Pancreas (tissue), 10 donors: ENCODE measurements around the gene SRGAP2C. TPM values are rescaled to one million over a fixed set of nuclear protein-coding genes. Genes with fewer than 3 reads are reported as not detected.
"Not testable (repeated sequence)": the region's sequence is repeated elsewhere in the genome, so short reads cannot be mapped to it uniquely, and the experiment has no call there.

Experiments used
- ATAC-seq, 4 donors: fragments of 200-7000 bp; cut with Tn5 transposase; one replicate each; pipeline versions ENCODE4 v1.8.0 to v1.9.1; 2020; ENCODE audit warnings: mild to moderate bottlenecking in 4 of 4, moderate library complexity in 4 of 4
- DNase-seq, 6 donors: peaks; one replicate each; pipeline ENCODE4 v3.0.0-alpha.2; 2020
- FAIRE-seq: peaks from 2 replicates; lab custom pipeline; 2012; peaks lifted over from hg19 to GRCh38; lab: Jason Lieb, UNC
- H3K27ac ChIP-seq, 4 donors: fragments of 200-600 bp; sonication (generic); 1 replicate in 3 of 4; 2 replicates in 1 of 4; pipeline versions ENCODE4 v1.5.0 to v1.8.0; 2020
- H3K27me3 ChIP-seq, 4 donors: fragments of 200-600 bp; one replicate each; pipeline ENCODE4 v1.8.0; 2021
- H3K36me3 ChIP-seq, 3 donors: fragments of 200-600 bp; sonication (generic) in 1 of 3; one replicate each; pipeline versions ENCODE4 v1.5.0 to v1.8.0; 2020 to 2021
- H3K4me1 ChIP-seq, 3 donors: fragments of 200-600 bp; one replicate each; pipeline ENCODE4 v1.8.0; 2021
- H3K4me3 ChIP-seq, 4 donors: fragments of 200-600 bp; sonication (generic) in 2 of 4; one replicate each; pipeline versions ENCODE4 v1.5.0 to v1.8.0; 2020 to 2021
- H3K9me3 ChIP-seq, 4 donors: fragments of 200-600 bp; one replicate each; pipeline ENCODE4 v1.8.0; 2021
- WGBS, 2 donors: extraction: QIAGEN DNeasy Blood & Tissue Kit; methylation state at CpG; one replicate each; pipeline ENCODE4 v1.1.7; 2013; 5-methylcytosine and 5-hydroxymethylcytosine counted together
- intact Hi-C, 3 donors: fragments of 100-400 bp; cut with DNase I; formaldehyde crosslinking; loops; one replicate each; pipeline versions ENCODE4 v1.11.1 to v1.14.2; 2022
- polyA plus RNA-seq, 2 donors: library from polyadenylated mRNA; stranded (reverse); fragments of 200-250 nt; gene quantifications; one replicate each; pipeline ENCODE4 v1.2.3, GENCODE V29; 2013
- total RNA-seq, 6 donors: library from RNA; stranded (reverse); fragmentation: NEBNext Ultra II Directional in 4 of 6; extraction: Animal tissue kit (Norgen Biotek cat#: 25700) in 4 of 6; gene quantifications; one replicate each; pipeline versions ENCODE4 v1.2.1 to v1.2.4, GENCODE V29; 2021 to 2023
- donor health status: healthy with polysubstance abuse.
- donor health status: DM: no; HTN: no; CAD: no; lungs with moderate emphysema.
- donor health status: DM: no; HTN: no; CAD: no.
- donor health status: control.
- donor health status: control.
- donor health status: Bipolar disorder and iron deficiency.
- donor health status: DM: yes; HTN: yes; CAD: no.
- donor health status: DM: no; HTN: no; CAD: no.
- donor health status: DM: no; HTN: no; CAD: no.
- donor health status: DM: yes; HTN: yes; CAD: no.

SRGAP2C gene
- total and polyA plus RNA-seq, 8 donors: 2.2 to 12.4 (median 4.8) TPM

- DNase-seq, ATAC-seq: not testable (repeated sequence)
- 90 to 92% methylated on average over 1 of the region's 1 CpG for WGBS, 2 donors
Observed at GRCh38 chr1:121238384-121238783, 53.6 kb downstream of the SRGAP2C start.

GRCh38 chr1:121243913-121244312 is 59.1 kb downstream of the SRGAP2C start:
- ATAC-seq, H3K4me1 ChIP-seq, H3K9me3 ChIP-seq, FAIRE-seq, H3K27ac ChIP-seq, DNase-seq, H3K36me3 ChIP-seq, H3K27me3 ChIP-seq, H3K4me3 ChIP-seq, intact Hi-C loops: not testable (repeated sequence)
- no CpG with 5 or more reads among the region's 1 CpG for WGBS, 2 donors

More at GRCh38 chr1:121238384-121238783, 53.6 kb downstream of the SRGAP2C start:
- H3K36me3 ChIP-seq, FAIRE-seq, intact Hi-C loops, H3K9me3 ChIP-seq, H3K4me1 ChIP-seq, H3K4me3 ChIP-seq, H3K27ac ChIP-seq, H3K27me3 ChIP-seq: not testable (repeated sequence)

GRCh38 chr1:121246399-121246798 is 61.6 kb downstream of the SRGAP2C start:
- FAIRE-seq, DNase-seq, H3K4me1 ChIP-seq, H3K27ac ChIP-seq, H3K9me3 ChIP-seq, H3K36me3 ChIP-seq, H3K27me3 ChIP-seq, ATAC-seq, intact Hi-C loops, H3K4me3 ChIP-seq: not testable (repeated sequence)
- no CpG with 5 or more reads among the region's 2 CpGs for WGBS, 2 donors

GRCh38 chr1:121252656-121253055 is 67.9 kb downstream of the SRGAP2C start:
- H3K27me3 ChIP-seq, intact Hi-C loops, H3K4me1 ChIP-seq, DNase-seq, H3K27ac ChIP-seq, H3K9me3 ChIP-seq, ATAC-seq, H3K36me3 ChIP-seq, FAIRE-seq, H3K4me3 ChIP-seq: not testable (repeated sequence)
- no CpG with 5 or more reads among the region's 4 CpGs for WGBS, 2 donors

GRCh38 chr1:121254618-121255017 is 69.8 kb downstream of the SRGAP2C start:
- FAIRE-seq, ATAC-seq, H3K4me1 ChIP-seq, H3K4me3 ChIP-seq, H3K36me3 ChIP-seq, H3K9me3 ChIP-seq, H3K27me3 ChIP-seq, H3K27ac ChIP-seq, intact Hi-C loops, DNase-seq: not testable (repeated sequence)

- H3K27ac ChIP-seq, FAIRE-seq, H3K9me3 ChIP-seq, H3K4me3 ChIP-seq, ATAC-seq, DNase-seq, H3K27me3 ChIP-seq, intact Hi-C loops, H3K4me1 ChIP-seq, H3K36me3 ChIP-seq: not testable (repeated sequence)
- WGBS, 2 donors: no CpG with 5 or more reads among the region's 2 CpGs
Observed at GRCh38 chr1:121257632-121258031, 72.9 kb downstream of the SRGAP2C start.

- DNase-seq, H3K36me3 ChIP-seq, H3K4me3 ChIP-seq, H3K27me3 ChIP-seq, H3K4me1 ChIP-seq, H3K27ac ChIP-seq, H3K9me3 ChIP-seq, ATAC-seq, intact Hi-C loops, FAIRE-seq: not testable (repeated sequence)
- WGBS, 2 donors: 60 to 70% methylated on average over 1 to 2 of the region's 2 CpGs
Observed at GRCh38 chr1:121258134-121258533, 73.4 kb downstream of the SRGAP2C start.

- WGBS, 2 donors: 68 to 82% methylated on average over 2 of the region's 2 CpGs
- H3K4me1 ChIP-seq, FAIRE-seq, intact Hi-C loops, H3K36me3 ChIP-seq, H3K9me3 ChIP-seq, H3K27me3 ChIP-seq, H3K27ac ChIP-seq, DNase-seq, H3K4me3 ChIP-seq, ATAC-seq: not testable (repeated sequence)
Observed at GRCh38 chr1:121260205-121260604, 75.4 kb downstream of the SRGAP2C start.

- DNase-seq, intact Hi-C loops, FAIRE-seq, H3K27ac ChIP-seq, H3K27me3 ChIP-seq, H3K4me3 ChIP-seq, H3K4me1 ChIP-seq, H3K36me3 ChIP-seq, H3K9me3 ChIP-seq: not testable (repeated sequence)
- ATAC-seq: peak in 3 of 4 donors; percentile 53 to 75 (median 58)
- WGBS, 2 donors: 90% methylated on average over 1 of the region's 2 CpGs; no CpG with 5 or more reads in 1 of the 2 donors
Observed at GRCh38 chr1:121262163-121262562, 77.4 kb downstream of the SRGAP2C start.

GRCh38 chr1:121263789-121264244 is 79.0 kb downstream of the SRGAP2C start:
- FAIRE-seq, H3K27me3 ChIP-seq, DNase-seq, H3K27ac ChIP-seq, H3K36me3 ChIP-seq, H3K4me3 ChIP-seq, H3K4me1 ChIP-seq, H3K9me3 ChIP-seq, intact Hi-C loops: not testable (repeated sequence)
- peak in 3 of 4 donors; percentile 35 to 65 (median 51) for ATAC-seq
- no CpG with 5 or more reads among the region's 1 CpG for WGBS, 2 donors

- FAIRE-seq, intact Hi-C loops, H3K9me3 ChIP-seq, ATAC-seq, H3K4me3 ChIP-seq, H3K36me3 ChIP-seq, H3K27me3 ChIP-seq, H3K27ac ChIP-seq, DNase-seq, H3K4me1 ChIP-seq: not testable (repeated sequence)
- WGBS, 2 donors: 97 to 100% methylated on average over 1 to 2 of the region's 4 CpGs
Observed at GRCh38 chr1:121267072-121267471, 82.3 kb downstream of the SRGAP2C start.

- ATAC-seq, H3K27ac ChIP-seq, DNase-seq, intact Hi-C loops, H3K36me3 ChIP-seq, H3K4me1 ChIP-seq, H3K27me3 ChIP-seq, FAIRE-seq, H3K9me3 ChIP-seq, H3K4me3 ChIP-seq: not testable (repeated sequence)
- no CpG with 5 or more reads among the region's 1 CpG for WGBS, 2 donors
Observed at GRCh38 chr1:121269309-121269708, 84.5 kb downstream of the SRGAP2C start.

GRCh38 chr1:121269973-121270372 is 85.2 kb downstream of the SRGAP2C start:
- H3K36me3 ChIP-seq, intact Hi-C loops, H3K27me3 ChIP-seq, DNase-seq, ATAC-seq, H3K27ac ChIP-seq, FAIRE-seq, H3K4me1 ChIP-seq, H3K4me3 ChIP-seq, H3K9me3 ChIP-seq: not testable (repeated sequence)
- WGBS, 2 donors: no CpG with 5 or more reads among the region's 3 CpGs
